GM19324 (cell line): Measurements from ENCODE around the gene CPSF7.

ENCODE experiments used
- ATAC-seq: cut with Tn5 transposase; IDR thresholded peaks from one replicate; pipeline ENCODE4 v1.9.1; 2021; ENCODE audit warnings: mild to moderate bottlenecking, moderate library complexity; ENCODE audit not compliant: unreplicated experiment, low FRiP score

Gene CPSF7

DNA sequence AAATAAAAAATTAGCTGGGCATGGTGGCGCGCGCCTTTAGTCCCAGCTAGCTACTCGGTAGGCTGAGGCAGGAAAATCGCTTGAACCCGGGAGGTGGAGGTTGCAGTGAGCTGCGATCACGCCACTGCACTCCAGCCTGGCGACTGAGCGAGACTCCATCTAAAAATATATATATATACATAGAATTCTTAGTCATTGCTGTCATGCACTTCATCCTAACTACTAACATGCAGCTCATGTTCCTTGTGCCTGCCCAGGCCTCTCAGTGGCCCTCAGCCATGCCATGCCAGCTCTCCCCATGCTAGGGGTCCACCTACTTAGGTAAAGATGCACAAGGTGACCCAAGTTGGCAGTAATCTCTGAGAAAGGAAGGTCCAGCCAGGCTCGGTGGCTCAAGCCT lies 71.2 kb downstream of the CPSF7 start:
- no peak for ATAC-seq

DNA sequence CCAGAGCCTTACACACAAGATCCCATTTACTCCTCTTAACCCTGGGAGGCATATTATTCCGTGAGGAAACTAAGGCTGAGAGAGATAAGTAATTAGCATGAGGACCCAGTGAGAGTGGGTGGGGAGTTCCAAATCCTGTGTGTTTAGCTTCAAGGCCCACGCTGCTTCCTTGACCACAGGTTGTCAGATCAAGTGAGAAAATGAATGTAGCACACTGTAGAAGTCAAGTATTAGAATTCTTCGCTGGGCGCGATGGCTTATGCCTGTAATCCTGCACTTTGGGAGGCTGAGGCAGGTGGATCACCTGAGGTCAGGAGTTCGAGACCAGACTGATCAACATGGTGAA lies 71.9 kb downstream of the CPSF7 start:
- ATAC-seq = no peak

DNA sequence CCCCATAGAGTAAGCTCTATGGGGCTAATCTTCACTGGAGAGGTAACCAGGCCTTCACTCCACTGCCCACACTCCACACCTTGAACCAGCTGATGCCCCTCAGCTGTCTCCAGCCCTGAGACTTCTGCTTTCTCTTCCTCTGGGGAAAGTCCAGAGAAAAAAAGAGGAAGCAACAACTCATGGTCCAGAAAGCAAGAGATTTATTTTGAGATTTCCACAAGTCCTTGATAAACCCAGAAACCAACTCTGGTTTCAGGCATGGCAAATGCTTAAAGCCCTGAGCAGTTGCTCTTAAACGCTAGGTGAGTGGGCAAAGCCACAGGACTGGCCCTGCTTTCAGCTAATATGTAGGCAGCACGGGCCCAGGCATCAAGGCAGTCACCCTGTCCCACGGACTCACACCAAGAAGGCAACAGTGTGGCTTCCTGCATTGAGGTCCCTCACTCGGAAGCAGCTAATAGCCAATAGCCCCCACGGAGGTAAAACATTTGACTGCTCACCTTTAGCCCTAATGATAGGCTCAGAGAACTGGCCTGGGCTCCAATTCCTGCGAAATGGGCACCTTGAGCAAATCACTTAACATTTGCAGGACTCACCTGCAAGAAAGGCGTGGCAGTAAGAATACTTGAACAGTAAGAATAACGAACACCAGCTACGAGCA lies 72.4 kb downstream of the CPSF7 start:
- no peak for ATAC-seq

DNA sequence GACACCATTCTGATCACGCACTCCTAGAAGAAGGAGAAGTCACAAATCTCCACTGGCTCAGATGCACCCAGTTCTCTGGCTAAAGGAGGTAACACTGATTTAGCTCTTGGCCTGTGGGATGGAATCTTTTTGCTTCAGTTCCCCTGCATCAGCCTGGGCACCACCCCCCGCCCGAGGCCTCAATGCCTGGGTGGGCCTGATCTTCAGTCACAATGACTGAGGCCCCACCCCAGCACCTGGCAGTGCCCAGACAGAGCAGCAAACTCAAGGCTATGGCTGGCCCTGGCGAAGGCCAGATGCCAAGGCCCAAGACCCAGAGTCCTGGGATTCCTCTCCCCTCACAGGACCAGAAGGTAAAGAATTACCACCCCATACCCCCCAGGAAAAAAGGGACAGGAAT lies 73.1 kb downstream of the CPSF7 start:
- ATAC-seq = no peak

DNA sequence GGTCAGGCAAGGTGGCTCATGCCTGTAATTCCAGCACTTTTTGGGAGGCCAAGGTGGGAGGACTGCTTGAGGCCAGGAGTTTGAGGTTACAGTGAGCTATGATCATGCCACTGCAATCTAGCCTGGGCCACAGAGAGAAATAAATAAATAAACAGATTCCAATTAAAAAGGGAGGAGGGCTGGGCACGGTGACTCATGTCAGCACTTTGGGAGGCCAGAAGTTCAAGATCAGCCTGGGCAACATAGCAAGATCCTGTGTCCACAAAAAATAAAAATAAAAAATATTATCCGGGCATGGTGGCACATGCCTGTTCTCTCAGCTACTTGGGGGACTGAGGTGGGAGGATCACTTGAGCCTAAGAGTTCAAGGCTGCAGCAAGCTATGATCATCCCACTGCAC lies 75.6 kb downstream of the CPSF7 start:
- ATAC-seq = no peak

DNA sequence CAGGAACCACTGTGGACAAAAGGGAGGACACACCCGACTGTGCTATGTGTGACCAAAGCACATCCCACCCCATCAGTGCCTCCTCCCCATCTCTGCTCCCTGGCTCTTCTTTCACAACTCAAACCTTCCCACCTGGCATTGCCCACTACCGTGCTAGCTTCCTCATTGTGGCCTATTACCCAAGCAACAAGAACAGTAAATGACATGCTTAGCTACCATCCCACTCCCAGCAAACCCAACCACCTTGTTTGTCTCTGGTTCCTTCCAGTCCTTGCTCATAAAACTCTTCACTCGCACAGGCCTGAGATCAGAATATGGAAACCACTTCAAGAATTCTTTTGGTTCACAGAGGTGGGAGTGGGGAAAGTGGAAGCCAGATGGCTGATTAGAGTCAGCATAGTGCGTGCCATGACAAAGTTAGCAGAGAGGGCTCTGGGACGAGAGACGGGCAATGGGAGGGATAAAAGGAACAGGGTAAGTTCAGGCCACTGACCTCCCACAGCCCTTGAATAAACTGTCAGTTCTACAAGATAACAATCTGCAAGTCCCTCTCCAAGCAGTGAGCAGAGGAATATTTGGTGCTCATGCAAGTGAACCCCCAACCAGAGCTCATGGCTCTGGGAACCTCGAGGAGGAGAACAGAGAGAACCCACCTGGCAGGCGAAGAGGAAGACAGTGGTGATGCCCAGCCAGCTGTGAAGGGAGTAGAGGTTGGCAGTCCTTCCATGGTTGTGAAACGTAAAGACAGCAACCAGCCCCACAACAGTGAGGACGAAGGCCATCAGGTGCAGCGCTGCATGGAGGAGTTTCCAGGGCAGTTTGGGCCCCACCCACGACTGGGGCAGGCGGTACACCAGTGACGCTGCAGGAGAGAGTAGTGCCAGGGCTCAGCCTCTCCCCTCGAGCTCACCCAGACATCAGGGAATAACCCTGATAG lies 76.4 kb downstream of the CPSF7 start:
- no peak for ATAC-seq
